HS-27A (cell line): ENCODE measurements around the gene RCN2.

ENCODE experiments used
- DNase-seq: peaks from one replicate; pipeline ENCODE4 v3.0.0-alpha.2; 2012; ENCODE audit warnings: low read depth, missing footprints

RCN2 gene

GRCh38 chr15:76994971-76995945 is 63.7 kb downstream of the RCN2 start, which contains the start of gene PSTPIP1:
PSTPIP1 (plus strand) TSS chr15:76995126; CDS start chr15:76995574, 448 bp downstream.
- no peak for DNase-seq

GRCh38 chr15:76996076-76996525 is 64.6 kb downstream of the RCN2 start:
- DNase-seq = no peak

GRCh38 chr15:76996526-76997401 is 65.2 kb downstream of the RCN2 start:
- DNase-seq = no peak

- DNase-seq = no peak
Measured at GRCh38 chr15:76998663-76999285, 67.2 kb downstream of the RCN2 start.

- DNase-seq = no peak
Measured at GRCh38 chr15:76999996-77000395, 68.4 kb downstream of the RCN2 start.

GRCh38 chr15:77001351-77001750 is 69.8 kb downstream of the RCN2 start:
- no peak for DNase-seq

GRCh38 chr15:77001966-77002365 is 70.4 kb downstream of the RCN2 start:
- no peak for DNase-seq

GRCh38 chr15:77002436-77002835 is 70.9 kb downstream of the RCN2 start:
- no peak for DNase-seq

- no peak for DNase-seq
Measured at GRCh38 chr15:77002954-77003912, 71.7 kb downstream of the RCN2 start.
